SK-N-SH treated with all-trans-retinoic acid at 6 μM for 48 hours (cell line): ENCODE results near the gene STX18.

Experiments used
- BACH2 ChIP-seq: fragments of 250-450 bp; sonication (Bioruptor Pico); IDR thresholded peaks from 2 replicates; pipeline ENCODE4 v1.9.0; 2021; ENCODE audit warnings: mild to moderate bottlenecking, borderline replicate concordance
- ESRRG ChIP-seq: fragments of 250-450 bp; sonication (Bioruptor Pico); IDR thresholded peaks from 2 replicates; pipeline ENCODE4 v1.6.1; 2021; ENCODE audit warnings: mild to moderate bottlenecking
- ISL1 ChIP-seq: fragments of 250-450 bp; sonication (Bioruptor Pico); IDR thresholded peaks from 2 replicates; pipeline ENCODE4 v2.1.2; 2022; ENCODE audit warnings: mild to moderate bottlenecking, moderate library complexity
- PPARA ChIP-seq: fragments of 250-450 bp; sonication (Bioruptor Pico); IDR thresholded peaks from 2 replicates; pipeline ENCODE4 v1.5.0; 2020; ENCODE audit warnings: mild to moderate bottlenecking, borderline replicate concordance
- ZC3H10 ChIP-seq: fragments of 250-450 bp; sonication (Bioruptor Pico); IDR thresholded peaks from 2 replicates; pipeline ENCODE4 v1.5.1; 2021; ENCODE audit warnings: mild to moderate bottlenecking, moderate library complexity
- TF ChIP-seq, protein P1 (sequence below): fragments of 250-450 bp; sonication (Bioruptor Pico); IDR thresholded peaks from 2 replicates; pipeline ENCODE4 v1.8.0; 2020; ENCODE audit warnings: mild to moderate bottlenecking, moderate library complexity, borderline replicate concordance

DNA sequence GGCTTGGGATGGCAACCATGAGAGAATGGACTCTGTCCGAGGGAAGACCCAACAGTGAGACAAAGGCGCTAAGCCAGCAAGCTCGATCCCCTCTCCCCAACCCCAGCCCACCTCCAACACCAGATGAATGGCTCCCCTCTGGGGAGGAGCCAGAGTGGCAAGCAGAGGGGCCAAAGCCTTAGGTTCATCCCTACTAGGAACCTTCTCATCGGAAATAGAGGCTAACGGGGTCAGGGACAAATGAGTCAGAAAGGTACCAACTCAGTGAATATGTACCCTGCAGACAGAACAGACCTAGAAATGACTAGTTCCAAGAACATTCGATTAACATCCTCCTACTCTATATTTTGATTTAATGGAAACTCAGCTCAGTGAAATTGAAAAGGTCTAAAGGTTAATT lies 81.1 kb downstream of the STX18 start:
- TF ChIP-seq, protein P1, sequence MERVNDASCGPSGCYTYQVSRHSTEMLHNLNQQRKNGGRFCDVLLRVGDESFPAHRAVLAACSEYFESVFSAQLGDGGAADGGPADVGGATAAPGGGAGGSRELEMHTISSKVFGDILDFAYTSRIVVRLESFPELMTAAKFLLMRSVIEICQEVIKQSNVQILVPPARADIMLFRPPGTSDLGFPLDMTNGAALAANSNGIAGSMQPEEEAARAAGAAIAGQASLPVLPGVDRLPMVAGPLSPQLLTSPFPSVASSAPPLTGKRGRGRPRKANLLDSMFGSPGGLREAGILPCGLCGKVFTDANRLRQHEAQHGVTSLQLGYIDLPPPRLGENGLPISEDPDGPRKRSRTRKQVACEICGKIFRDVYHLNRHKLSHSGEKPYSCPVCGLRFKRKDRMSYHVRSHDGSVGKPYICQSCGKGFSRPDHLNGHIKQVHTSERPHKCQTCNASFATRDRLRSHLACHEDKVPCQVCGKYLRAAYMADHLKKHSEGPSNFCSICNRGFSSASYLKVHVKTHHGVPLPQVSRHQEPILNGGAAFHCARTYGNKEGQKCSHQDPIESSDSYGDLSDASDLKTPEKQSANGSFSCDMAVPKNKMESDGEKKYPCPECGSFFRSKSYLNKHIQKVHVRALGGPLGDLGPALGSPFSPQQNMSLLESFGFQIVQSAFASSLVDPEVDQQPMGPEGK (CRISPR knock-in tag), result no peak
- TF ChIP-seq BACH2 (CRISPR knock-in tag) (no peak), ISL1 (no peak), PPARA (CRISPR knock-in tag) (no peak), ESRRG (CRISPR knock-in tag) (no peak), ZC3H10 (CRISPR knock-in tag) (no peak)
